NOMO-1 treated with DMSO at 0.1 percent for 48 hours (cell line): ENCODE measurements around the gene AIRE.

ENCODE experiments used
- DNase-seq: peaks from one replicate; lab custom pipeline; 2025; ENCODE audit not compliant: unreplicated experiment; lab: John Stamatoyannopoulos, UW

The AIRE gene

GRCh38 chr21:44303490-44303981 is 17.9 kb downstream of the AIRE start:
- no peak for DNase-seq

- no peak for DNase-seq
Measured at GRCh38 chr21:44304011-44304616, 18.4 kb downstream of the AIRE start.

GRCh38 chr21:44304877-44305293 is 19.2 kb downstream of the AIRE start:
- no peak for DNase-seq

GRCh38 chr21:44305691-44306090 is 20.0 kb downstream of the AIRE start:
- no peak for DNase-seq

- no peak for DNase-seq
Measured at GRCh38 chr21:44306936-44307704, 21.4 kb downstream of the AIRE start.

GRCh38 chr21:44310628-44311507 is 25.2 kb downstream of the AIRE start:
- DNase-seq, result no peak

- DNase-seq, result no peak
Measured at GRCh38 chr21:44312089-44312488, 26.4 kb downstream of the AIRE start.

GRCh38 chr21:44312716-44313115 is 27.0 kb downstream of the AIRE start:
- DNase-seq, result no peak

- no peak for DNase-seq
Measured at GRCh38 chr21:44313451-44313850, 27.8 kb downstream of the AIRE start.

- no peak for DNase-seq
Measured at GRCh38 chr21:44314128-44314527, 28.5 kb downstream of the AIRE start.

GRCh38 chr21:44314561-44314960 is 28.9 kb downstream of the AIRE start:
- DNase-seq, result no peak

- no peak for DNase-seq
Measured at GRCh38 chr21:44315691-44316203, 30.1 kb downstream of the AIRE start.

GRCh38 chr21:44316277-44316900 is 30.7 kb downstream of the AIRE start:
- DNase-seq, result no peak

GRCh38 chr21:44317241-44317782 is 31.6 kb downstream of the AIRE start:
- DNase-seq, result no peak

- no peak for DNase-seq
Measured at GRCh38 chr21:44317871-44318270, 32.2 kb downstream of the AIRE start.

GRCh38 chr21:44318489-44319285 is 33.0 kb downstream of the AIRE start:
- DNase-seq, result no peak

- DNase-seq, result no peak
Measured at GRCh38 chr21:44319407-44320065, 33.9 kb downstream of the AIRE start.

- no peak for DNase-seq
Measured at GRCh38 chr21:44320847-44321246, 35.2 kb downstream of the AIRE start.

- DNase-seq, result no peak
Measured at GRCh38 chr21:44321846-44322450, 36.3 kb downstream of the AIRE start.
